GM12873 (cell line): ENCODE data around the gene PGAM5.

Source experiments
- CTCF ChIP-seq: IDR thresholded peaks from 2 replicates; pipeline ENCODE4 v1.5.1; 2012; ENCODE audit warnings: low read depth, mild to moderate bottlenecking, moderate library complexity, low read length, control low read depth; ENCODE audit not compliant: insufficient read depth; ENCODE audit errors: missing control alignments

Gene PGAM5

GRCh38 chr12:132740652-132741051 is 30.0 kb downstream of the PGAM5 start:
- TF ChIP-seq CTCF: no peak

GRCh38 chr12:132741620-132742019 is 31.0 kb downstream of the PGAM5 start:
- TF ChIP-seq CTCF: no peak

GRCh38 chr12:132743831-132744230 is 33.2 kb downstream of the PGAM5 start:
- TF ChIP-seq CTCF: no peak

- no peak for TF ChIP-seq CTCF
Observed at GRCh38 chr12:132746613-132747012, 36.0 kb downstream of the PGAM5 start.

- no peak for TF ChIP-seq CTCF
Observed at GRCh38 chr12:132747395-132747794, 36.8 kb downstream of the PGAM5 start.

DNA sequence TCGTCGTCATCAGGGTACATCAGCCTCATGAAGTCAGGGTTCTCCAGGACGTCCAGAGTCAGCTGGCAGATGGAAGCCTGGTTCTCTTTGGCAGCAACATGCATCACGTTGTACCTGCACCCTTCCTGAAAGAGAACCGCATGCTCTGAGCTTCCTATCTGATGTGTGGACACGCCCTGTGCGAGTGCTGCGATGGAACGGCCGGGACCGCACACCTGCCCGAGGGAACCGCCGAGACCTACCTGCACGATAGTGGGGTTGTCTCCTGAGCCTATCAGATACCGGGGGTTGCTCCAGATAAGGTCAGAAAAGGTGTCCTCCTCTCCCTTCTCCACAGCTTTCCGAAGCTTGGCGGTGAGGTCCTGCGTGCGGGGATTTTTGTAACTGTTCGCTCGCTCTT is 37.3 kb downstream of the PGAM5 start:
- no peak for TF ChIP-seq CTCF

- TF ChIP-seq CTCF: no peak
Observed at GRCh38 chr12:132748319-132748718, 37.7 kb downstream of the PGAM5 start.
